K562 (cell line): ENCODE measurements around the gene GALR3. TPM values are rescaled to one million over a fixed set of nuclear protein-coding genes. Genes with fewer than 3 reads are reported as not detected.

Experiments used
- CREB3L1 ChIP-seq: fragments of 450-650 bp; IDR thresholded peaks from 2 replicates; pipeline ENCODE4 v1.6.1; 2014; ENCODE audit warnings: low read depth, mild to moderate bottlenecking, moderate library complexity, borderline replicate concordance
- CXXC5 ChIP-seq: fragments of 250-450 bp; sonication (Bioruptor Pico); IDR thresholded peaks from 2 replicates; pipeline ENCODE4 v1.8.0; 2022; ENCODE audit warnings: inconsistent platforms, mild to moderate bottlenecking, moderate library complexity
- HDAC1 ChIP-seq, 2 experiments: fragments of 450-650 bp; IDR thresholded peaks; 2 replicates each; pipeline ENCODE4 v1.6.1; 2016 to 2017; ENCODE audit warnings: inconsistent platforms in 1 of 2, mild to moderate bottlenecking in 1 of 2, moderate library complexity in 1 of 2
- MAZ ChIP-seq, 2 experiments: fragments of 450-650 bp in 1 of 2; sonication (generic) in 1 of 2; formaldehyde crosslinking; IDR thresholded peaks in 1 of 2; conservative IDR thresholded peaks in 1 of 2; 2 replicates each; pipeline versions ENCODE4 v1.4.0 to v1.5.0; 2020; ENCODE audit warnings: mild to moderate bottlenecking in 1 of 2, missing genetic modification reagents in 1 of 2
- MTA3 ChIP-seq: fragments of 450-650 bp; formaldehyde crosslinking; IDR thresholded peaks from 2 replicates; pipeline ENCODE4 v1.6.1; 2017; ENCODE audit warnings: mild to moderate bottlenecking, borderline replicate concordance
- NFRKB ChIP-seq: fragments of 450-650 bp; IDR thresholded peaks from 2 replicates; pipeline ENCODE4 v1.6.1; 2016; ENCODE audit warnings: low read depth
- NR2F6 ChIP-seq: fragments of 450-650 bp; formaldehyde crosslinking; IDR thresholded peaks from 2 replicates; pipeline ENCODE4 v1.4.0; 2020; ENCODE audit warnings: mild to moderate bottlenecking
- POLR2G ChIP-seq: fragments of 200-400 bp; formaldehyde crosslinking; IDR thresholded peaks from 2 replicates; pipeline ENCODE4 v1.6.1; 2017; ENCODE audit warnings: low read depth, mild to moderate bottlenecking, antibody characterized with exemption, low read length, moderate library complexity
- PTTG1 ChIP-seq: fragments of 450-650 bp; IDR thresholded peaks from 2 replicates; pipeline ENCODE4 v1.6.1; 2016; ENCODE audit warnings: low read depth, mild to moderate bottlenecking, missing genetic modification characterization, missing compliant biosample characterization
- RBM25 ChIP-seq: fragments of 200-400 bp; formaldehyde crosslinking; IDR thresholded peaks from 2 replicates; pipeline ENCODE4 v1.6.1; 2018; ENCODE audit warnings: low read length, low read depth, moderate library complexity; ENCODE audit not compliant: severe bottlenecking
- RNF2 ChIP-seq: sonication (generic); IDR thresholded peaks from 2 replicates; pipeline ENCODE4 v1.6.1; 2016
- SMARCC2 ChIP-seq: fragments of 450-650 bp; IDR thresholded peaks from 2 replicates; pipeline ENCODE4 v1.6.1; 2017; ENCODE audit warnings: antibody characterized with exemption, moderate library complexity, mild to moderate bottlenecking, low read depth
- SOX6 ChIP-seq: fragments of 450-650 bp; IDR thresholded peaks from 2 replicates; pipeline ENCODE4 v1.6.1; 2014; ENCODE audit warnings: mild to moderate bottlenecking
- TCF3 ChIP-seq: sonication (generic); formaldehyde crosslinking; IDR thresholded peaks from 2 replicates; pipeline ENCODE4 v1.4.0; 2020; ENCODE audit warnings: mild to moderate bottlenecking, missing genetic modification reagents
- TCF7 ChIP-seq: sonication (generic); IDR thresholded peaks from 2 replicates; pipeline ENCODE4 v1.6.1; 2016; ENCODE audit warnings: antibody characterized with exemption, borderline replicate concordance
- YBX1 ChIP-seq: fragments of 450-650 bp; IDR thresholded peaks from 2 replicates; pipeline ENCODE4 v1.7.1; 2016; ENCODE audit warnings: mild to moderate bottlenecking
- YY1 ChIP-seq, 3 experiments: IDR thresholded peaks; 2 replicates each; pipeline ENCODE4 v1.6.1; 2011; ENCODE audit warnings: low read length in 2 of 3, mild to moderate bottlenecking in 2 of 3, moderate library complexity in 2 of 3, borderline replicate concordance in 1 of 3, control low read depth in 1 of 3, low read depth in 1 of 3; ENCODE audit not compliant: insufficient read depth in 3 of 3, insufficient replicate concordance in 2 of 3, control insufficient read depth in 1 of 3, insufficient read length in 1 of 3; ENCODE audit errors: extremely low read depth in 1 of 3
- ZFP36 ChIP-seq: fragments of 150-350 bp; IDR thresholded peaks from 2 replicates; pipeline ENCODE4 v1.6.1; 2018; ENCODE audit warnings: low read length, low read depth; ENCODE audit not compliant: partially characterized antibody
- polyA plus RNA-seq, 8 experiments: library from polyadenylated mRNA; depleted of rRNA in 4 of 8; stranded (reverse) in 5 of 8; unstranded in 3 of 8; fragments of >200 nt; fragmentation: Nextera tagmentation in 2 of 8; fragmentation: Illumina TruSeq in 1 of 8; extraction: Ambion mirVana in 2 of 8; extraction: Trizol in 1 of 8; gene quantifications; 2 replicates each; pipeline versions ENCODE4 v1.2.1 to v1.2.3, GENCODE V29; 2011 to 2014; ENCODE audit warnings: inconsistent platforms in 1 of 8, missing spikeins in 1 of 8
- total RNA-seq, 7 experiments: library from RNA; depleted of rRNA in 6 of 7; stranded (reverse); fragments of >200 nt in 6 of 7; fragmentation: Illumina TruSeq in 2 of 7; extraction: Trizol in 2 of 7; gene quantifications; 2 replicates each; pipeline versions ENCODE4 v1.2.1 to v1.2.3, GENCODE V29; 2011 to 2021; ENCODE audit warnings: low replicate concordance in 1 of 7
- TF ChIP-seq, protein P1 (sequence below): sonication (generic); formaldehyde crosslinking; IDR thresholded peaks from 2 replicates; pipeline ENCODE4 v1.8.1; 2023; ENCODE audit warnings: mild to moderate bottlenecking, missing genetic modification reagents
- TF ChIP-seq, protein P2 (sequence below): fragments of 250-450 bp; sonication (Bioruptor Pico); IDR thresholded peaks from 2 replicates; pipeline ENCODE4 v1.4.0; 2020; ENCODE audit warnings: mild to moderate bottlenecking

The GALR3 gene
- total and polyA plus RNA-seq, 9 of the 15 experiments (the other 6 are each of a cell fraction or from before 2014, with no cell fraction given), result 0.13 TPM; not detected in 8

DNA sequence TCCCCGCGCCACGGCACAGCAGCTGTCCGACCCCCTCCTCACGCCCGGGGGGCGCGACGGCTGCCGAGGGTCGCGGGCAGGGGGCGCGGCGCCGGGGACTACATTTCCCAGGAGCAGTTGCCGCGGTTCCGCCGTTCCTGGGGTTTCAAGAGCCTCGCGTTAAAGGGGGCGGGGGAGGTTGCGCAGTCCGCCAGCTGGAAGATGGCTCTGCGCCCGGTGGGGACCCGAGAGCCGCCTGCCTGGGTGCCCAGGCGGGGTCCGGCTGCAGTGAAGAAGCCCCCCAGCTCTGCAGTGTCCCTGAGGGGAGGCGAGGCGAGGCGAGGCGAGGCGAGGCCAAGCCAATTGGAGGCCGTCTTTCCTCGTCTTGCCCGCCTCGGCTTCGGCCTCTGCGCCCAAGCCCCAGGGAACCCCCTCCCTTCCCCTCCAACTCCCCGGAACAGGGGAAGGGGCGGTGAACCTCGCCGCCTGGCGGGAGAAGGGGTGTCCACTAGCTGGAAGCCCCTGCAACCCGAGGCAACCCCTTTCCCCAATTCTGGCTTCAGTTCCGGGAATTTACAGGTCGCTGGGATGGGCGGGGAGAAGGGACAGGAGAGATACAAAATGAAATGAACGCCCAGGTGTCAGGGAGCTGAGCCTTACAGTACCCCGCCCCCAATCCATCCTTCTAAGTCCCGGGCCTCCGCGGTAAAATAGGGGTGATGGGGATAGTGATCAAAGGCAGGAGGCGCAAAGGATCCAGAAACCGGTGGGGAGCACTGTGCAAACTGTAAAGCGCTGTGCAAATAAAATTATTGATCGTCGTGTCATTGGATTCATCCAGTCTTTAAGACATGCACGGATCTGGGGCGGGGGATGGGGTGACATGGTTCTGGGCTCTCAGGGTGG is 20.6 kb upstream of the GALR3 start (continued):
- TF ChIP-seq, protein P1, sequence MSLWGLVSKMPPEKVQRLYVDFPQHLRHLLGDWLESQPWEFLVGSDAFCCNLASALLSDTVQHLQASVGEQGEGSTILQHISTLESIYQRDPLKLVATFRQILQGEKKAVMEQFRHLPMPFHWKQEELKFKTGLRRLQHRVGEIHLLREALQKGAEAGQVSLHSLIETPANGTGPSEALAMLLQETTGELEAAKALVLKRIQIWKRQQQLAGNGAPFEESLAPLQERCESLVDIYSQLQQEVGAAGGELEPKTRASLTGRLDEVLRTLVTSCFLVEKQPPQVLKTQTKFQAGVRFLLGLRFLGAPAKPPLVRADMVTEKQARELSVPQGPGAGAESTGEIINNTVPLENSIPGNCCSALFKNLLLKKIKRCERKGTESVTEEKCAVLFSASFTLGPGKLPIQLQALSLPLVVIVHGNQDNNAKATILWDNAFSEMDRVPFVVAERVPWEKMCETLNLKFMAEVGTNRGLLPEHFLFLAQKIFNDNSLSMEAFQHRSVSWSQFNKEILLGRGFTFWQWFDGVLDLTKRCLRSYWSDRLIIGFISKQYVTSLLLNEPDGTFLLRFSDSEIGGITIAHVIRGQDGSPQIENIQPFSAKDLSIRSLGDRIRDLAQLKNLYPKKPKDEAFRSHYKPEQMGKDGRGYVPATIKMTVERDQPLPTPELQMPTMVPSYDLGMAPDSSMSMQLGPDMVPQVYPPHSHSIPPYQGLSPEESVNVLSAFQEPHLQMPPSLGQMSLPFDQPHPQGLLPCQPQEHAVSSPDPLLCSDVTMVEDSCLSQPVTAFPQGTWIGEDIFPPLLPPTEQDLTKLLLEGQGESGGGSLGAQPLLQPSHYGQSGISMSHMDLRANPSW, result no peak
- TF ChIP-seq, protein P2, sequence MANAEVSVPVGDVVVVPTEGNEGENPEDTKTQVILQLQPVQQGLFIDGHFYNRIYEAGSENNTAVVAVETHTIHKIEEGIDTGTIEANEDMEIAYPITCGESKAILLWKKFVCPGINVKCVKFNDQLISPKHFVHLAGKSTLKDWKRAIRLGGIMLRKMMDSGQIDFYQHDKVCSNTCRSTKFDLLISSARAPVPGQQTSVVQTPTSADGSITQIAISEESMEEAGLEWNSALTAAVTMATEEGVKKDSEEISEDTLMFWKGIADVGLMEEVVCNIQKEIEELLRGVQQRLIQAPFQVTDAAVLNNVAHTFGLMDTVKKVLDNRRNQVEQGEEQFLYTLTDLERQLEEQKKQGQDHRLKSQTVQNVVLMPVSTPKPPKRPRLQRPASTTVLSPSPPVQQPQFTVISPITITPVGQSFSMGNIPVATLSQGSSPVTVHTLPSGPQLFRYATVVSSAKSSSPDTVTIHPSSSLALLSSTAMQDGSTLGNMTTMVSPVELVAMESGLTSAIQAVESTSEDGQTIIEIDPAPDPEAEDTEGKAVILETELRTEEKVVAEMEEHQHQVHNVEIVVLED (CRISPR knock-in tag), result peak; percentile 50
- TF ChIP-seq RBM25, result no peak
- no peak for TF ChIP-seq SOX6
- TF ChIP-seq YY1 (IDR thresholded peaks at IDR 0.05; ENCODE audit: borderline replicate concordance in 1 of 3, control insufficient read depth in 1 of 3, extremely low read depth in 1 of 3, insufficient read depth in 3 of 3, insufficient read length in 1 of 3, insufficient replicate concordance in 2 of 3, low read depth in 1 of 3, low read length in 2 of 3), result peak in 1 of 3 experiments; percentile 27
- no peak for TF ChIP-seq YBX1
- peak; percentile 88 for TF ChIP-seq POLR2G
- TF ChIP-seq MAZ (CRISPR knock-in tag; conservative IDR thresholded peaks at IDR 0.05 in 1 of 2, IDR thresholded peaks at IDR 0.05 in 1 of 2), result peak; percentile 41 to 52; a peak in 2 of 4 replicates
- no peak for TF ChIP-seq TCF7
- TF ChIP-seq NFRKB, result peak; percentile 96; the same call in 1 of the 2 replicates
- no peak for TF ChIP-seq ZFP36
- no peak for TF ChIP-seq SMARCC2
- peak; percentile 78 for TF ChIP-seq CXXC5 (CRISPR knock-in tag)
- 0 out of 4 replicates have a peak, but pooled peaks of 1 of the 2 experiments have one; percentile 12 for TF ChIP-seq HDAC1 (IDR thresholded peaks at IDR 0.05)
- 0 out of 2 replicates have a peak, but pooled peaks have one; percentile 59 for TF ChIP-seq MTA3
- no peak for TF ChIP-seq PTTG1
- TF ChIP-seq RNF2, result no peak
- peak; percentile 61; the same call in 1 of the 2 replicates for TF ChIP-seq CREB3L1
- TF ChIP-seq TCF3 (CRISPR knock-in tag), result no peak
- TF ChIP-seq NR2F6 (CRISPR knock-in tag), result no peak
